ENCODE results near the gene ALDH1A1. TPM values are rescaled to one million over a fixed set of nuclear protein-coding genes. Genes with fewer than 3 reads are reported as not detected.

The ALDH1A1 gene
- total and polyA plus RNA-seq, 2 of the 8 experiments (the other 6 are each of a cell fraction or from before 2014, with no cell fraction given) = 0.50 to 0.82 TPM

DNA sequence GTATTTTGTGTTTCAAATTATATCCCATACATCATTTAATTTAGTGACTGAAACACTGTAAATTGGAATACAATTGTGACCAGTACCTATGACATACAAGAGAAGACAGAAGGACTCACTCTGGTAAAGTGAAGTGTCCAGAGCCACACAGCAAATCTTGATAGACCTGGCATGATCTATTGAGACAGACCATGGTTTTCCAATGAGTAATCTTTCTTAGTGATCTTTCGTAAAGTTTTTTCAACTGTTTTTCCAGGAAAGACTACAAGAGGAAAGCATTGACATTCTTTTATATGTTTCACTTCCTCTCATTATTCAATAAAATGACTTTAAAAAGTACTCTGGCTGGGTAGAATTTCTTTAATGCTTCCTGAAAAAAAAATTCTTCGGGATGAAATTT is 43.3 kb upstream of the ALDH1A1 start:
- Histone ChIP-seq H4K5ac (ENCODE audit: insufficient read length, low read depth, low read length) (no peak overlapping the region), H3K27ac (ENCODE audit: low read depth, low read length) (no peak overlapping the region), H2AK5ac (ENCODE audit: low read depth, low read length) (no peak overlapping the region), H3K9ac (replicated peaks in 1 of 4; ENCODE audit: extremely low read depth in 1 of 4, low read depth in 3 of 4, low read length in 3 of 4) (no peak overlapping the region), H3K9me3 (ENCODE audit: insufficient read depth in 2 of 2, low read depth in 1 of 2, low read length in 1 of 2) (no peaks in the 10 kb centered on the region), H4K8ac (ENCODE audit: extremely low read depth, insufficient read depth, low read length) (no peak overlapping the region), H4K91ac (replicated peaks; ENCODE audit: insufficient read length, low read length) (no peak overlapping the region), H2BK20ac (ENCODE audit: low read length) (no peak overlapping the region), H3K36me3 (ENCODE audit: control insufficient read depth in 2 of 4, insufficient read depth in 4 of 4, low read length in 3 of 4) (no peaks in the 10 kb centered on the region), H4K20me1 (replicated peaks in 1 of 2; ENCODE audit: control insufficient read depth in 1 of 2, insufficient read depth in 2 of 2, low read length in 2 of 2) (no peaks in the 10 kb centered on the region), H2AFZ (ENCODE audit: low read length) (no peak overlapping the region), H3K79me1 (ENCODE audit: low read depth, low read length) (no peaks in the 10 kb centered on the region), H3K27me3 (replicated peaks in 1 of 4; ENCODE audit: control insufficient read depth in 3 of 4, extremely low read depth in 1 of 4, insufficient read depth in 3 of 4, low read length in 3 of 4) (no peaks in the 10 kb centered on the region), H3K18ac (ENCODE audit: extremely low read depth, low read length) (no peak overlapping the region), H3K23me2 (ENCODE audit: low read depth, low read length) (no peaks in the 10 kb centered on the region), H2BK5ac (ENCODE audit: low read depth, low read length) (no peak overlapping the region), H3K23ac (ENCODE audit: insufficient read length) (no peak overlapping the region), H2BK12ac (ENCODE audit: low read depth, low read length) (no peak overlapping the region), H2BK15ac (ENCODE audit: low read length) (no peak overlapping the region), H2BK120ac (replicated peaks; ENCODE audit: low read depth, low read length) (no peak overlapping the region), H3K4me3 (ENCODE audit: extremely low read depth in 1 of 4, insufficient read depth in 2 of 4, low read depth in 3 of 4, low read length in 4 of 4) (no peak overlapping the region), H3K14ac (ENCODE audit: insufficient read length) (no peak overlapping the region), H3K4me1 (replicated peaks in 1 of 4; ENCODE audit: control insufficient read depth in 3 of 4, insufficient read depth in 4 of 4, low read length in 3 of 4) (no peaks in the 10 kb centered on the region; a peak in 2 of 7 replicates), H3K4me2 (ENCODE audit: insufficient read depth in 1 of 2, low read depth in 2 of 2, low read length in 2 of 2) (no peak overlapping the region), H3K79me2 (ENCODE audit: control insufficient read depth in 1 of 2, insufficient read depth in 2 of 2, low read length in 2 of 2) (no peaks in the 10 kb centered on the region), H3K56ac (replicated peaks; ENCODE audit: insufficient read length, low read depth, low read length) (no peak overlapping the region), H3K4ac (replicated peaks; ENCODE audit: insufficient read length, low read depth, low read length) (no peak overlapping the region)
- no peak for TF ChIP-seq CREB1 (IDR thresholded peaks at IDR 0.05)
- no peak for TF ChIP-seq HDAC2 (IDR thresholded peaks at IDR 0.05; ENCODE audit: borderline replicate concordance in 1 of 2, low read depth in 2 of 2, low read length in 2 of 2)
- TF ChIP-seq, protein P1, sequence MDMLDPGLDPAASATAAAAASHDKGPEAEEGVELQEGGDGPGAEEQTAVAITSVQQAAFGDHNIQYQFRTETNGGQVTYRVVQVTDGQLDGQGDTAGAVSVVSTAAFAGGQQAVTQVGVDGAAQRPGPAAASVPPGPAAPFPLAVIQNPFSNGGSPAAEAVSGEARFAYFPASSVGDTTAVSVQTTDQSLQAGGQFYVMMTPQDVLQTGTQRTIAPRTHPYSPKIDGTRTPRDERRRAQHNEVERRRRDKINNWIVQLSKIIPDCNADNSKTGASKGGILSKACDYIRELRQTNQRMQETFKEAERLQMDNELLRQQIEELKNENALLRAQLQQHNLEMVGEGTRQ (IDR thresholded peaks at IDR 0.05; ENCODE audit: low read length) = no peak
- no peak for TF ChIP-seq PHF8 (conservative IDR thresholded peaks at IDR 0.05; ENCODE audit: low read depth, low read length)
- no peak for TF ChIP-seq CHD2 (IDR thresholded peaks at IDR 0.05; ENCODE audit: low read length)
- TF ChIP-seq, protein P2, sequence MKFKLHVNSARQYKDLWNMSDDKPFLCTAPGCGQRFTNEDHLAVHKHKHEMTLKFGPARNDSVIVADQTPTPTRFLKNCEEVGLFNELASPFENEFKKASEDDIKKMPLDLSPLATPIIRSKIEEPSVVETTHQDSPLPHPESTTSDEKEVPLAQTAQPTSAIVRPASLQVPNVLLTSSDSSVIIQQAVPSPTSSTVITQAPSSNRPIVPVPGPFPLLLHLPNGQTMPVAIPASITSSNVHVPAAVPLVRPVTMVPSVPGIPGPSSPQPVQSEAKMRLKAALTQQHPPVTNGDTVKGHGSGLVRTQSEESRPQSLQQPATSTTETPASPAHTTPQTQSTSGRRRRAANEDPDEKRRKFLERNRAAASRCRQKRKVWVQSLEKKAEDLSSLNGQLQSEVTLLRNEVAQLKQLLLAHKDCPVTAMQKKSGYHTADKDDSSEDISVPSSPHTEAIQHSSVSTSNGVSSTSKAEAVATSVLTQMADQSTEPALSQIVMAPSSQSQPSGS (IDR thresholded peaks at IDR 0.05; ENCODE audit: low read length) = no peak
- no peak for TF ChIP-seq SUZ12 (IDR thresholded peaks at IDR 0.05; ENCODE audit: low read length)
- no peak for TF ChIP-seq YY1 (IDR thresholded peaks at IDR 0.05; ENCODE audit: low read depth, low read length)
- no peak for TF ChIP-seq GTF2F1 (IDR thresholded peaks at IDR 0.05; ENCODE audit: borderline replicate concordance, low read depth, low read length)
- WGBS, 2 experiments (ENCODE audit: extremely low coverage in 1 of 2, insufficient coverage in 1 of 2, insufficient read length in 1 of 2, insufficient replicate concordance in 2 of 2, low coverage in 1 of 2, low lambda C conversion rate in 2 of 2, missing lambda C conversion rate in 1 of 2) = 96% methylated on average over 2 of the region's 2 CpGs; no CpG with 5 or more reads in 1 of the 2 experiments
- POLR2A ChIA-PET (ENCODE audit: partially characterized antibody) = no interaction called here
- DNase-seq (ENCODE audit: low read depth in 1 of 2, low spot score in 2 of 2) = no peak
- CTCF ChIA-PET (ENCODE audit: partially characterized antibody) = no interaction called here
- FAIRE-seq = no peak

Data from H1 (cell line).